Stimulated activated CD4-positive, alpha-beta T cell treated with anti-CD3 and anti-CD28 coated beads, Interleukin-4, amount 100 ng/mL, for 4 hours (primary cell): Measurements from ENCODE around the gene NMBR.
"Not testable (repeated sequence)": the region's sequence is repeated elsewhere in the genome, so short reads cannot be mapped to it uniquely, and the experiment has no call there.

ENCODE experiments used
- DNase-seq, 2 experiments: peaks; one replicate each; pipeline ENCODE4 v3.0.0-alpha.2; 2020

NMBR gene

GRCh38 chr6:142146828-142147662 is at the start of gene NMBR, which contains the start of gene VTA1:
Gene NMBR (minus strand): TSS chr6:142147122. CDS start chr6:142088658, 58,464 bp downstream.
Gene VTA1 (plus strand): TSS chr6:142147263. CDS start chr6:142147288, 25 bp downstream.
- peak; percentile 87 to 98 for DNase-seq

DNA sequence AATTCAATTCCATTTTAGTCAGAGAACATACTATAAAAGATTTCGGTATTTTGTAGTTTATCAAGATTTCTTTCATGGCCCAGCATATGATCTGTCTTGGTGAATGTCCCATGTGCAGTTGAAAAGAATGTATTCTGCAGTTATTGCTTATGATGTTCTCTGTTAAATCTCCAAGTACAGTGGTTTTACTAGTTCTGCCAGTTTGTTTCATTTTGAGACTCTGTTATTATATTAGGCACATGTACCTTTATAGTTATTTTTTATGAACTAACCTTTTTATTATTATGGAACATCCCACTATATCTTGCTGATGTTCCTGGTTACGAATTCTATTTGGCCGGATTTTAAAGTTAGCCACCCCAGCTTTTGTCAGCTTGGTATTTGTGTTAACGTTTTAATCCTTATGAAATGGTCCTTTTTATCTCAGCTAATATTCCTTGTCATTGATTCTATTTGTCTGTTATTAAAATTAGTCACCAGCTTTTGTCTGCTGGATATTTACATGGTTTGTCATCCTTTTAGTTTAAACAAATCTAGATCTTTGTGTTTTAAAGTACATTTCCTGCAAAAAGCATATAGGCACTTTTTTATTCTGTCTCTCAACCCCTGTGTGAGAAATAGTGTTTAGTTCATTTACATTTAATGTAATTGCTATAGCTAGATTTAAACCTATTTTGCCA is 49.1 kb upstream of the NMBR start:
- no peak for DNase-seq

- no peak for DNase-seq
Observed at GRCh38 chr6:142193621-142194020, 46.7 kb upstream of the NMBR start.

DNA sequence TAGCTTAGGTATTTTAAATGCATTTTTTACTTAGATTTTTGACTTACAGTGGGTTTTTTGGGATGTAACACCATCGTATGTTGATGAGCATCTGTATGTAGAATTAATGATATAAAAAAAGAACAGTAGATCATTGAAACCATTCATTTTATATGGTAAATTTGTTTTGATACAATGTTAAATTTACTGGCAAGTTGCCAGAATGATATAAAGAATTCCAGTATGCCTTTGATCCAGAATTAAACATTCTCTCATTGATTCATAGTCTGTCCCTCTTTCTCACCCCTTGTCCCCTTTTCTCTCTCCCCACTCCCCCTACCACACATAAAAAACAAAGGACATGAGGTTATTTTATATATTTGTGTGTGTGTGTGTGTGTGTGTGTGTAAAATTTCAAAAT is 45.4 kb upstream of the NMBR start:
- DNase-seq = no peak

- no peak for DNase-seq
Observed at GRCh38 chr6:142189057-142189456, 42.1 kb upstream of the NMBR start.

- DNase-seq = not testable (repeated sequence)
Observed at GRCh38 chr6:142188341-142188740, 41.4 kb upstream of the NMBR start.

GRCh38 chr6:142187209-142187608 is 40.3 kb upstream of the NMBR start:
- no peak for DNase-seq

DNA sequence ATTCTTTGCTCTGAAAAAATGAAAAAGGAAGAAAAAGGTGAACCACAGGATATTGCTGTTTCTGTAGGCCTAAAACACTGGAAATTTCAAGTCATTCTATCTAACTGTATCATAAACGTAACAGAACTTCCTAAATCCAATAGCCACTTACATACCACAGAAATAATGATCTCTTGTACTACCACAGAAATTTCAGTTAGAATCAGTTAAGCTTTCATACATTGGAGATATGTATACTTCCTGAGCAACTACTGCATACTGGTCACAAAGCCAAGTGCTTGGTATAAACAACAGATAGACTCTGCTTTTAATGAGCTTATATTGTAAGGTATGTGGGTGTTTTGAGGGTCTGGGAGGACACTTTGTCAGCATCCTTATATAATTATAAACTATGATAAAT is 38.7 kb upstream of the NMBR start:
- DNase-seq = no peak

DNA sequence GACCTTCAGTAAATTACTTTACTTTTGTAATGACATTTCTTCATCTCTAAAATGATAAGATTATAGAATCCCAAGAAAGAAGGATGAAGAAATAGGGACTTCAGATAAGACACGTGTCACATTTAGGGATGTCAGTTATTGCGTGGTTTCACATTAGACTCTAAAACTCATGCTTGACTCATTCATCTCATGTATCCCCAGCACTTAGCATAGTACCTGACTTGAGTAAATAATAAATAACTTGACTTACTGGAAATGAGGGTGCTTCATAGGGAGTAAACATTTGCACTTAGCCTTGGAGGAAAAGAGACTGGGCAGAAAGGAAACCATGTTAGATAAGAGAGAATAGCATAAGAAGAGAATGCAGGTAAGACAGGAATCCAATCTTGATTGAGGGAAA is 37.4 kb upstream of the NMBR start:
- no peak for DNase-seq

DNA sequence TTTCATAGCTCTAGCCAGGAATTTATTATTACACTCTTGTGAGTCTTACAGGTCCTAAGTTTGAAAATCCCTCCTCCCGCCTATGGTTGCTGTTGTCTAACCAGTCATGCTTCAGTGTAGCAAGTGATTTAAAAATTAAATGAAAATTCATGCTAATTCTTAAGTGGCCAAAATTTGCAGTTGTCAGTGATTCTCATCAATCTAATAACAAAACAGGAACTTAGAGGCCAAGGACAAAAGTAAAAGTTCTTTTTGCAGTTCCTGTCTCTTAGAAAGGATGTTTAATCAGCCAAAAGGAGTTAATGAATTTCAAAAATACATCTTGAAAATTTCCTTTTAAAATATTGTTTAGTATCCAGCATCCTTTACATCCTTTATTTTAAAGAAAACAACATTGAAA is 36.4 kb upstream of the NMBR start:
- DNase-seq = no peak

DNA sequence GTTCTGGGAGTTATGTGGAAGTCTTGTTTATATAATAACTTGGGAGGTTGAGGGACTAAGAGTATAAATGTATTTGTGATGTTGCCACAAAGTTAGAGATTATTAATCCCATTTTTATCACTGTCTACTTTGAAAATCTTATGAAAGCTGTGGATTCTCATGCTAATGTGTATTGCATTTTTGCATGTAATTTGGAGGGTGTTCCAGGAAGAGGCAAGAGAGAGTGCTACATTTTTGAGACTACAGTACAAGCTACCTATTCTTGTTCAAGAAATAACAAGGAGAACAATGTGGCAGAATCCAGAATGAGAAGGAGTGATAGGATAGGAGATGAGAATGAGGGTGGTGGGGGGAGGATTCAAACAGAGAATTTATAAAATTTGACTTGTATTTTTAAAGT is 35.1 kb upstream of the NMBR start:
- DNase-seq = no peak

- no peak for DNase-seq
Observed at GRCh38 chr6:142178129-142178528, 31.2 kb upstream of the NMBR start.

GRCh38 chr6:142174703-142175102 is 27.8 kb upstream of the NMBR start:
- DNase-seq = no peak

DNA sequence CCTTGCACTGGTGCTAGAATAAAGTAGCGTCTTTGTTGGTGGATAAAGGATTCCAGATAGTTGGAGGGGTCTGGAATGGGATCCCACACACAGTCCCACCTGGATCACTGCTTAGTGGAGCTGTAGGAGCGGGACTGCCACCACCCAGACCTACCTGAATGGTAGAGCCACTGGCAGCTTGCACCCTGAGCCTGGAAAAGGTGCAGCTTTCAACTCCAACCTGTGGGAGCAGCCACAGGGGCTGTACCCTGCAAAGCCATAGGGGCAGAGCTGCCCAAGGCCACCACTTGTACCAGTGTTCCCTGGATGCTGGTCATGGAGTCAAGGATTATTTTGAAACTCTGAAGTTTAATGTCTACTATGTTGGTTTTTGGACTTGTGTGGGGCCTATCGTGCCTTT is 27.1 kb upstream of the NMBR start:
- no peak for DNase-seq

- DNase-seq = no peak
Observed at GRCh38 chr6:142172758-142173157, 25.8 kb upstream of the NMBR start.

DNA sequence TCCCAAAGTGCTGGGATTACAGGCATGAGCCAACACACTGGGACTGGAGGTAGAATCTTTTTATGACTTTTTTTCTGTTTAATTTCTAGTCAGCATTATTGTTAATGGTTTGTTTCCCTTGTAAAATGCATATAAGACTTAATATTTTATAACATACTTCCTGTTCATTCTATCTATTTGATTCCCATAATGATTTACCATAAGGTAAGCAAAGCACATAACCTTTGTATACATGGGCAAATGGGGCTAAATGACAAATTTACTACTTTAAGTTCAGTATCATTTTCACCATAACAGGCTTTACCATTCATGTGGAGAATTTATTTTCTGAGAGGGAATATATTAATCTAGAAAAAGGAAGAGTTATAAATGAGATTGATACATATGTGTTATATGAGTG is 24.4 kb upstream of the NMBR start:
- DNase-seq = no peak

GRCh38 chr6:142167486-142167885 is 20.6 kb upstream of the NMBR start:
- no peak for DNase-seq

DNA sequence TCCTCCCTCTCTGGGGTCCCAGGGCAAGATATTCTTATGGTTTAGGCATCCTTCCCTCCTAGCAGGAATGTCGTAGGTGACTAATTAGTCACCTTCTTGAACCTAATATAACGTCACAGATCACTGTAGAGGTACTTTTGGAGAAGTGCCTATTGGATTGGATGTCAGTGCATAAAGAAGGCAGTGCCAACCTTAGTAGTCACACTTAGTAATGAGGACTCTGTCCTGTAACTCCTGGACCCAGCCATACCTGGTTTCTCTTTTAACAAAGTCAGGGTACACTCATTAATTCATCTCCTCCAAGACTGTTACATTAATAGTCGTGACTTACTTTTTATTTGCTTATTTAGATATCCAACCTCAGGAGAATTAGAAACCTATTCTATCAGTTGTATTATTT is 20.1 kb upstream of the NMBR start:
- no peak for DNase-seq

DNA sequence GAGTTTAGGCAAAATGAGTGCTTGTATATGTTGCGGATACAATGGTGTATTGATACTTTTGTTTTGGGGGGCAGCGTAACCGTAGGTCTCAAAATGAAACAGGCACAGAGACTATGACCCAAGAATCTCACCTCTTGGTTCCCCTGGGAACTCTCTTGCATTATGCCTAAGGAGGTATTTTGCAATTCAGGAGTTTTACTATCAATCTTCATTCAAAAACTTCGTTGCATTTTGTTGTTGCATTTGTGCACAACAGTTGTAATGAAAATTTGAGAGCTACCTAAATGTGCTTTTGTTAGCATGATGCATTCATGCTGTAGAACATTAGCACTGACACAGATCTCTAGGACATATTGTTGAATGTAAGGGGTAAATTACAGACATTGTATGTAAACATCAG is 18.3 kb upstream of the NMBR start:
- no peak for DNase-seq

DNA sequence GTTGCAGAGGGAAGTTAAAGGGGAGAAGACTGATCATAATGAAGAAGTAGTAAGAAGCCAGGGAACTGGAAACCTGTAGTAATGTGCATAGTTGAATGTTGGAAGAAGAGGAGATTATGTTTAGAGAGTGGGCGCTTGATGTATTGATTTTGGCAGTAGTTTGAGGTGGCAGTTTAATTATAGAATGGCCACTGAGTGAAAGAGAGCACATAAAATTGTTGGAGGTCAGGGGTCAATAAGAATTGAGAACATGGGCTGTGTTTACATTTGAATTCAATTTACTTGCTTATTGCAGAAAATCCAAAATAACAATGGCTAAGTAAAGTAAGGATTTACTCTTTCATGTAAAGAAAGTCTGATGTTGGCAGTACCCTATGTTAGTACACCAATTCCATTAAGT is 15.9 kb upstream of the NMBR start:
- DNase-seq = no peak

GRCh38 chr6:142156758-142157068 is 9.8 kb upstream of the NMBR start:
- DNase-seq = not testable (repeated sequence)

DNA sequence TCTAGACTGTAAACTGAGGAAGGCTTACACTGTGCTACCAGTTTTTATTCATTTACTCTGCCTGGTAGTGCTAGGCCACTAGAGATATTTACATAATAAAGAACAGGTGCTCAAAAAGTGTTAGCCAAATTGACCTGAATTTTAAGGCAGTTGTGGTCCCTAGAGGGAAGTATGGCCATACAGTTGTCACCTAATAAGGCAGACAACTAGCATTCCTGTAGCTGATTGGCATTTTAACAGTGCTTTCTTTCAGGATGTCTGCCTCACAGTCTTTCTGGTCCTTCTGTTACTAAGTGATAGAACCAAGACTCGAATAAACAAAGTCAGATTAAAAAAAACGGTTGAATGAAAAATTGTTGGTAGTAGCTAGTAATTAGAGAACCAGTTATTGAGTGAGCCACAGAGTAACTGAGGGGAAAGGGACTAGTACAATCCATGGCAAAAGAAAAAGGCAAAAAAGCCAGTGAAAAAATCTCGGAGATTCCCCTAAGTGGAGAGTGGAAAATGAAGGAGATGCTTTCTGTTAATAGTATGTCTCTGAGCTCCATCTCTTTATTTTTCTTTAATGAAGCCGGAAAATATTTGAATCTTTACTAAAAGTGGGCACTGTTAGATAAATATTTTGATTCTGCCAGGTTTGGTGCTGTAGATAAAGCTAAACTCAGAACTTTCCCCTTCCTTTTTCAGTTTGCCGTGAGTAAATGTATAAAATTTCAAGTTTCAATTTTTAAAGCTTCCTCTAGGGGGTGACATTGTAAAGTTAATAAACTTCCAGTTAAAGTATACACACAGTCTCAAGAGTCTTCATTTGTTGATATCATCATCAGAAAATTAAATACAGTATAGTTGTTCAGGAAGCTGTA is 9.2 kb upstream of the NMBR start:
- no peak for DNase-seq

- DNase-seq = no peak
Observed at GRCh38 chr6:142155091-142155490, 8.2 kb upstream of the NMBR start.

DNA sequence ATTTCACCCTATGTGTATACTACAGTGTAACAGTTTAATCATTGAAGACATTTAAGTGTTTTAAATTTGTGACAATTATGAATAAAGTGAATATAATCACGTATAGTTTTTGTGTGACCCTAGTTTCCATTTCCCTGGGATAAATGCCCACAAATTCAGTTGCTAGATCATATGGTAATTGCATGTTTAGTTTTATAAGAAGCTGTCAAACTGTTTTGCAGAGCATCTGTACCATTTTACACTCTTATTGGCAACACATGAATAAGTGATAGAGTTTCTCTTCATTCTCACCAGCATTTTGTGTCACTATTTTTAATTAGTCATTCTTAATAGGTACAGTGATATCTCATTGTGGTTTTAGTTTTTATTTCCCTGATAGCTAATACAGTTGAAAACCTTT is 7.4 kb upstream of the NMBR start:
- DNase-seq = no peak
